ENCODE results near the gene C1orf87.

The C1orf87 gene

DNA sequence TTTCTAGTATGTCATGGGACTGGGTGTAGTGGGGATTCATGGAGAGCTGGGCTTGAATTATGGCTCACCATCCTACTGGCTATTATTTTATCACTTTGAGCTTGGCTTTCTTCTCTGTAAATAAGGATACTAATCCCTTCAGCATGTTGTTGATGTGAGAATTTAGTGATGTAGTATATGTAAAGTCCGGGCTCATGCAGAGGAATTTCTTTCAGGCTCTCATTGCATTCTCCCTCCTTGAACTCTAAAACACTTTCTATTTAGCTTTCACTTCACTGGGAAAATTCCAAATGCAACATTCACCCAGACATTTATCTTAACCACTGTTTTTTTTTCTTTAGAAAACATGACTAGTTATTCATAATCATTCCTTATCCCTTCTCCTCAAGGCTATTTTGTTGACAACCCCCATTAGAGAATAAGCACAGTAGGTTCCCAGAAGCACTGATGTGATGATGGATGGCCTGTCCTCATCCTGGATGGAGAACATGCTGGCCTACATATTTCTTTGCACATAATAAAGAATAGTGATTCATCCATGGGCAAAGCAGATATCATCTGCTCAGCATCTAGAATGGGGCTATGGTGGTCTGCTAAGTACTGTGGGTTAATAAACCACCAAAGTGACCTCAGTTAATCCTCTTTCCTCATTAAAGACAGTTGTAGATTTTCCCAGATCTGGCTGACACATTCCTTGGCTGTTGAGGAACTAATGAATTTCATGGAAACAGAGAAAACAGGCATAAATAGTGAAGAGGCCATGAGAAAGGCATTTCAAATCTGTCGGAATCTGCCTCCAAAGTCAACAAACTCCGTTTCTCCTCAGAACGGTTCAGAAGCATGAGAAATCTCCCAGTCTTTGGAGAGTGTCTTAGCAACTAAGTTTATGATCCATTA, 79.0 kb downstream of the C1orf87 start:
- TF ChIP-seq, protein P1, sequence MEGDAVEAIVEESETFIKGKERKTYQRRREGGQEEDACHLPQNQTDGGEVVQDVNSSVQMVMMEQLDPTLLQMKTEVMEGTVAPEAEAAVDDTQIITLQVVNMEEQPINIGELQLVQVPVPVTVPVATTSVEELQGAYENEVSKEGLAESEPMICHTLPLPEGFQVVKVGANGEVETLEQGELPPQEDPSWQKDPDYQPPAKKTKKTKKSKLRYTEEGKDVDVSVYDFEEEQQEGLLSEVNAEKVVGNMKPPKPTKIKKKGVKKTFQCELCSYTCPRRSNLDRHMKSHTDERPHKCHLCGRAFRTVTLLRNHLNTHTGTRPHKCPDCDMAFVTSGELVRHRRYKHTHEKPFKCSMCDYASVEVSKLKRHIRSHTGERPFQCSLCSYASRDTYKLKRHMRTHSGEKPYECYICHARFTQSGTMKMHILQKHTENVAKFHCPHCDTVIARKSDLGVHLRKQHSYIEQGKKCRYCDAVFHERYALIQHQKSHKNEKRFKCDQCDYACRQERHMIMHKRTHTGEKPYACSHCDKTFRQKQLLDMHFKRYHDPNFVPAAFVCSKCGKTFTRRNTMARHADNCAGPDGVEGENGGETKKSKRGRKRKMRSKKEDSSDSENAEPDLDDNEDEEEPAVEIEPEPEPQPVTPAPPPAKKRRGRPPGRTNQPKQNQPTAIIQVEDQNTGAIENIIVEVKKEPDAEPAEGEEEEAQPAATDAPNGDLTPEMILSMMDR (IDR thresholded peaks at IDR 0.05): no peak

GRCh38 chr1:59992040-59992820, 81.3 kb downstream of the C1orf87 start:
- TF ChIP-seq, protein P1 (IDR thresholded peaks at IDR 0.05): no peak

DNA sequence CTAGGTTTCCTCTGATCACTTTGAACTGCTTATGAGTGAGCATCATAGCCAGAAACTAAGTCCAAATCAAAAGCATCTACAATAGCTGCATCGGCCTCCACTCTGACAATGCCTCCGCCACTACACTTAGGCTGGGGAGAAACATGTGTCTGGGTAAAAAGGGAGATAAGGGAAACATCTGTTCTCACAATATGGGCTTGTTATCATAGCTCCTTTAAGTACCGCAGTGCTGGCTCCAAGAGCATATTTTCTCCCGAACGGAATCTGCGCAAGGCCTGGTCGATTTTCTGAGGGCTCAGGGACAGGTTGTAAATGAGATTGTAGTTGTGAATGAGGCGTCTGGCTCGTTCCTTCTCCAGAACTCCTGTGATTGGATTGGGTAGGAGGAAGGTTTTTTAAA, 83.1 kb downstream of the C1orf87 start:
- TF ChIP-seq, protein P1 (IDR thresholded peaks at IDR 0.05): no peak

GRCh38 chr1:59986516-59987310, 86.9 kb downstream of the C1orf87 start:
- TF ChIP-seq, protein P1 (IDR thresholded peaks at IDR 0.05): no peak

- TF ChIP-seq, protein P1 (IDR thresholded peaks at IDR 0.05): no peak
Observed at GRCh38 chr1:59985911-59986515, 87.6 kb downstream of the C1orf87 start.

GRCh38 chr1:59979666-59980065, 93.9 kb downstream of the C1orf87 start:
- TF ChIP-seq, protein P1 (IDR thresholded peaks at IDR 0.05): no peak

GRCh38 chr1:59978511-59978910, 95.1 kb downstream of the C1orf87 start:
- TF ChIP-seq, protein P1 (IDR thresholded peaks at IDR 0.05): no peak
